ENCODE measurements around the gene EIF2D.
"Not testable (repeated sequence)": the region's sequence is repeated elsewhere in the genome, so short reads cannot be mapped to it uniquely, and the experiment has no call there.

Gene EIF2D

GRCh38 chr1:206612129-206612876 lies at the start of gene EIF2D:
Gene EIF2D (minus strand): TSS chr1:206612465. CDS start chr1:206612342, 123 bp downstream.
- peak; percentile 73 for DNase-seq

GRCh38 chr1:206661161-206661820 lies 49.0 kb upstream of the EIF2D start:
- DNase-seq = no peak

GRCh38 chr1:206660136-206660535 lies 47.9 kb upstream of the EIF2D start:
- no peak for DNase-seq

- no peak for DNase-seq
Observed at GRCh38 chr1:206658981-206659273, 46.7 kb upstream of the EIF2D start.

GRCh38 chr1:206658264-206658980 lies 46.2 kb upstream of the EIF2D start:
- DNase-seq = no peak

GRCh38 chr1:206657751-206658150 lies 45.5 kb upstream of the EIF2D start:
- DNase-seq = no peak

- no peak for DNase-seq
Observed at GRCh38 chr1:206656936-206657335, 44.7 kb upstream of the EIF2D start.

GRCh38 chr1:206655471-206655882 lies 43.2 kb upstream of the EIF2D start:
- no peak for DNase-seq

GRCh38 chr1:206654828-206655227 lies 42.6 kb upstream of the EIF2D start:
- DNase-seq = no peak

GRCh38 chr1:206653715-206654459 lies 41.6 kb upstream of the EIF2D start:
- DNase-seq = no peak

GRCh38 chr1:206651958-206652890 lies 40.0 kb upstream of the EIF2D start:
- no peak for DNase-seq

GRCh38 chr1:206651014-206651413 lies 38.7 kb upstream of the EIF2D start:
- no peak for DNase-seq

- DNase-seq = no peak
Observed at GRCh38 chr1:206649261-206649921, 37.1 kb upstream of the EIF2D start.

GRCh38 chr1:206647224-206647623 lies 35.0 kb upstream of the EIF2D start:
- no peak for DNase-seq

- no peak for DNase-seq
Observed at GRCh38 chr1:206646504-206646903, 34.2 kb upstream of the EIF2D start.

- DNase-seq = no peak
Observed at GRCh38 chr1:206643118-206643698, 30.9 kb upstream of the EIF2D start.

- not testable (repeated sequence) for DNase-seq
Observed at GRCh38 chr1:206642074-206642473, 29.8 kb upstream of the EIF2D start.

GRCh38 chr1:206637605-206638004 lies 25.3 kb upstream of the EIF2D start:
- DNase-seq = no peak

GRCh38 chr1:206636671-206637070 lies 24.4 kb upstream of the EIF2D start:
- no peak for DNase-seq

GRCh38 chr1:206635978-206636345 lies 23.7 kb upstream of the EIF2D start:
- DNase-seq = peak; percentile 20
